Neural progenitor cell (in vitro differentiated cells): ENCODE results near the gene IL17REL. TPM values are rescaled to one million over a fixed set of nuclear protein-coding genes. Genes with fewer than 3 reads are reported as not detected.

Source experiments
- DNase-seq: peaks from one replicate; pipeline ENCODE4 v3.0.0-alpha.2; 2016; ENCODE audit warnings: low spot score
- H2AFZ ChIP-seq: fragments of 200-600 bp; sonication (generic); replicated peaks from 2 replicates; pipeline ENCODE4 v1.6.1; 2016; ENCODE audit warnings: antibody characterized with exemption
- H3F3A ChIP-seq: fragments of 200-600 bp; sonication (generic); 2 replicates; pipeline ENCODE4 v1.6.1; 2016; ENCODE audit warnings: antibody characterized with exemption, low read depth
- H3K27ac ChIP-seq: fragments of 200-600 bp; sonication (generic); 2 replicates; pipeline ENCODE4 v1.5.1; 2016; ENCODE audit warnings: mild to moderate bottlenecking
- H3K27me3 ChIP-seq: fragments of 200-600 bp; sonication (generic); 2 replicates; pipeline ENCODE4 v1.6.1; 2016; ENCODE audit warnings: mild to moderate bottlenecking, moderate library complexity
- H3K36me3 ChIP-seq: fragments of 200-600 bp; sonication (generic); 2 replicates; pipeline ENCODE4 v1.5.1; 2016
- H3K4me1 ChIP-seq: fragments of 200-600 bp; sonication (generic); 2 replicates; pipeline ENCODE4 v1.6.1; 2016; ENCODE audit warnings: mixed run types
- H3K4me2 ChIP-seq: fragments of 200-600 bp; sonication (generic); 2 replicates; pipeline ENCODE4 v1.6.1; 2016
- H3K4me3 ChIP-seq: fragments of 200-600 bp; sonication (generic); 2 replicates; pipeline ENCODE4 v1.5.1; 2016
- H3K79me2 ChIP-seq: fragments of 200-600 bp; sonication (generic); 2 replicates; pipeline ENCODE4 v1.6.1; 2016; ENCODE audit warnings: low read depth
- H3K9ac ChIP-seq: fragments of 200-600 bp; sonication (generic); 2 replicates; pipeline ENCODE4 v1.6.1; 2016
- H3K9me3 ChIP-seq: fragments of 200-600 bp; sonication (generic); 2 replicates; pipeline ENCODE4 v1.5.1; 2016; ENCODE audit warnings: low read depth
- H4K20me1 ChIP-seq: fragments of 200-600 bp; sonication (generic); 2 replicates; pipeline ENCODE4 v1.6.1; 2016; ENCODE audit warnings: low read depth
- H3K27ac Mint-ChIP-seq: 3 replicates; pipeline ENCODE4 v1.8.0; 2021; ENCODE audit warnings: mixed read lengths
- H3K27me3 Mint-ChIP-seq: 2 replicates; pipeline ENCODE4 v1.8.0; 2022; ENCODE audit warnings: low read depth, mild to moderate bottlenecking, inconsistent platforms, moderate library complexity, mixed read lengths; ENCODE audit not compliant: insufficient read depth
- H3K36me3 Mint-ChIP-seq: 3 replicates; pipeline ENCODE4 v1.8.0; 2021; ENCODE audit warnings: mixed read lengths
- H3K4me1 Mint-ChIP-seq: 3 replicates; pipeline ENCODE4 v1.8.0; 2021; ENCODE audit warnings: mixed read lengths
- H3K4me3 Mint-ChIP-seq: 3 replicates; pipeline ENCODE4 v1.8.0; 2021; ENCODE audit warnings: mild to moderate bottlenecking, moderate library complexity, mixed read lengths
- H3K9me3 Mint-ChIP-seq: 3 replicates; pipeline ENCODE4 v1.8.0; 2020; ENCODE audit warnings: mixed read lengths
- EZH2 ChIP-seq: fragments of 200-600 bp; sonication (generic); IDR thresholded peaks from 2 replicates; pipeline ENCODE4 v1.6.1; 2017; ENCODE audit warnings: antibody characterized with exemption, mild to moderate bottlenecking, moderate library complexity
- EZH2phosphoT487 ChIP-seq: fragments of 200-600 bp; sonication (generic); IDR thresholded peaks from 2 replicates; pipeline ENCODE4 v1.6.1; 2017; ENCODE audit warnings: antibody characterized with exemption
- total RNA-seq: library from RNA; depleted of rRNA; stranded (reverse); fragments of >200 nt; gene quantifications from 2 replicates; pipeline ENCODE4 v1.2.3, GENCODE V29; 2015; ENCODE audit warnings: low replicate concordance
- TF ChIP-seq, protein P1 (sequence below): fragments of 200-600 bp; sonication (generic); IDR thresholded peaks from 2 replicates; pipeline ENCODE4 v1.5.1; 2017; ENCODE audit warnings: antibody characterized with exemption, mild to moderate bottlenecking

The IL17REL gene
- total RNA-seq, 1 donor from 2014 or later, result not detected

DNA sequence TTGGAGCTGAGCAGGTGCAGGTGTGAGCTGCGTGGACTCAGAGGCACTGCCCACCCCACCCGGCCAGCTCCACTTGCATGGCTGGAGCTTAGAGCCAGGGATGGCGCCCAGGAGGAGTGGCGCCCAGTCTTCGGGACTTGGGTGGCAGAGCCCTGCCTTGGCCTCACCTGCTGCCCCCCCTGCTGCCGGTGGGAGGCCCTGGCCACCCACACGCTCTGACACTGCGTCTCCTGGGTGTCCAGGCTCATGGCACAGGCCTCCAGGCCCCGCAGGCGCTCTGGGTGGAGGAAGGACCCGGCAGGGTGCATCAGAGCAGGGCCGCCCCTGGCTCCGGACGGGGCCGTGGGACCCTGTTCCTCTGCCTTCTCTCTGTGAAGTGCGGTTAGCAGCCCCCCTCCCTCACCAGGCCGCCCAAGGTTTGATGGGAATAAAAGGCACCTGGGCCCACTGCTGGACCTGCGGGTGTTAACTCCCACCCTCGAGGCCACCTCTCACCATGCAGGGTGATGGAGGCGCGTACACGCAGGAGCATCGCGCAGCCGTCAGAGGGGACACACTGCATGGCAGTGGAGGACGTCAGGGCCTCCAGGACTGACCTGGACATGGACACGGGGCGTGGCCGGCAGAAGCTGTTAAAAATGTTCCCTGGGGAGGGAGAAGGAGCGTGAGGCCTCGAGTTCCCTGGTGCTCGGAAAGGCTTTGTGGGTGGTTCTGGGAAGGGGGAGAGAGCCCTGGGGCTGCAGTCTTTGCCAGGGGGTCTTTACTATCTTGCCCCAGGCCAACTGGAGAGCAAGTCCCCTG is 11.8 kb downstream of the IL17REL start:
- no peak for TF ChIP-seq EZH2
- TF ChIP-seq, protein P1, sequence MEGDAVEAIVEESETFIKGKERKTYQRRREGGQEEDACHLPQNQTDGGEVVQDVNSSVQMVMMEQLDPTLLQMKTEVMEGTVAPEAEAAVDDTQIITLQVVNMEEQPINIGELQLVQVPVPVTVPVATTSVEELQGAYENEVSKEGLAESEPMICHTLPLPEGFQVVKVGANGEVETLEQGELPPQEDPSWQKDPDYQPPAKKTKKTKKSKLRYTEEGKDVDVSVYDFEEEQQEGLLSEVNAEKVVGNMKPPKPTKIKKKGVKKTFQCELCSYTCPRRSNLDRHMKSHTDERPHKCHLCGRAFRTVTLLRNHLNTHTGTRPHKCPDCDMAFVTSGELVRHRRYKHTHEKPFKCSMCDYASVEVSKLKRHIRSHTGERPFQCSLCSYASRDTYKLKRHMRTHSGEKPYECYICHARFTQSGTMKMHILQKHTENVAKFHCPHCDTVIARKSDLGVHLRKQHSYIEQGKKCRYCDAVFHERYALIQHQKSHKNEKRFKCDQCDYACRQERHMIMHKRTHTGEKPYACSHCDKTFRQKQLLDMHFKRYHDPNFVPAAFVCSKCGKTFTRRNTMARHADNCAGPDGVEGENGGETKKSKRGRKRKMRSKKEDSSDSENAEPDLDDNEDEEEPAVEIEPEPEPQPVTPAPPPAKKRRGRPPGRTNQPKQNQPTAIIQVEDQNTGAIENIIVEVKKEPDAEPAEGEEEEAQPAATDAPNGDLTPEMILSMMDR, result no peak
- no peak for TF ChIP-seq EZH2phosphoT487
- H3K4me2 ChIP-seq, result no peak overlapping the region
- no peaks in the 10 kb centered on the region for H3K79me2 ChIP-seq
- no peak overlapping the region for H3K27ac ChIP-seq
- Mint-ChIP-seq H3K36me3 (no peaks in the 10 kb centered on the region), H3K27me3 (peaks cover 27% of the 10 kb centered on the region), H3K4me3 (peak overlapping the region; percentile 64), H3K9me3 (no peaks in the 10 kb centered on the region), H3K27ac (no peak overlapping the region), H3K4me1 (peaks cover 29% of the 10 kb centered on the region)
- H3K4me3 ChIP-seq, result no peak overlapping the region
- peaks cover 23% of the 10 kb centered on the region for H3F3A ChIP-seq
- no peak for DNase-seq
- no peaks in the 10 kb centered on the region for H3K36me3 ChIP-seq
- no peaks in the 10 kb centered on the region for H3K9me3 ChIP-seq
- H3K27me3 ChIP-seq, result peaks cover 28% of the 10 kb centered on the region
- H3K4me1 ChIP-seq, result peaks cover 9% of the 10 kb centered on the region
- no peaks in the 10 kb centered on the region for H4K20me1 ChIP-seq
- no peak overlapping the region for H3K9ac ChIP-seq
- no peak overlapping the region for H2AFZ ChIP-seq

DNA sequence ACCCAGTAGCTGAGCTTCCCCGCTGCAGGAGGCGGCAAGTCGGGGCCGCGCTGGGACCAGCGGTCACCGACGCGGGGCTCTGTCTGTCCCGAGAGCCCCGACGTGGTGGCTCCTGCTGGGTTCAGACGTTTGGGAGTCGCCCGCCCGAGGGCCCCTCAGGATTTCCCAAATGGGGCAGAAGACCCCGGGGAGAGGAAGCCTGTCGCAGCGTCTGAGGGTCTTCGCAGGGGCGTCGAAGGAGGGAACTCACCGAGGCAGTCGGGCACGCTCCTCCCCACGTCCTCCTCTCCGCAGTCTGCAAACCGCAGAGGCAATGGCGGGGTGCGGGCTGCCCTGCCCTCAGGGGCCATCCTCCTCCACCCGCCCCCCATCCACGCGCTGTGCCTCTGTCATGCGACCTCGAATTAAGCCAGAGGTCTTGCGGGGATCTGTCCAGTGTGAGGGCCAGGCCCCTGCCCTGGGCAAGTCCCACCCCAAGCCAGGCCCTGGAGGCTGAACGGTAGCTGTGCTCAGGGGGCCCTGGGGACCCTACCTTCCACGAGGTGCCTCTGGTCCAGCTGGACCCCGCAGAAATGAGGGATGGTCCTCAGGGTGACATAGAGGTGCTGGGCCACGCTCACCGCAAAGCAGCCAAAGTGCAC is 12.5 kb downstream of the IL17REL start:
- no peak for DNase-seq
- Mint-ChIP-seq H3K4me1 (peaks cover 29% of the 10 kb centered on the region), H3K9me3 (no peaks in the 10 kb centered on the region), H3K4me3 (peak overlapping the region; percentile 55), H3K27ac (no peak overlapping the region), H3K27me3 (peaks cover 21% of the 10 kb centered on the region), H3K36me3 (no peaks in the 10 kb centered on the region)
- Histone ChIP-seq H3K79me2 (no peaks in the 10 kb centered on the region), H3K4me2 (peak overlapping the region; percentile 82), H3K36me3 (no peaks in the 10 kb centered on the region), H3K27me3 (peaks cover 28% of the 10 kb centered on the region), H3K9ac (no peak overlapping the region), H3K9me3 (no peaks in the 10 kb centered on the region), H3K4me1 (peaks cover 9% of the 10 kb centered on the region), H3K4me3 (peak overlapping the region; percentile 45), H4K20me1 (no peaks in the 10 kb centered on the region), H3K27ac (no peak overlapping the region), H2AFZ (peak overlapping the region; percentile 50), H3F3A (peaks cover 23% of the 10 kb centered on the region)
- TF ChIP-seq EZH2phosphoT487 (no peak), EZH2 (peak; percentile 71)
- TF ChIP-seq, protein P1, result no peak

DNA sequence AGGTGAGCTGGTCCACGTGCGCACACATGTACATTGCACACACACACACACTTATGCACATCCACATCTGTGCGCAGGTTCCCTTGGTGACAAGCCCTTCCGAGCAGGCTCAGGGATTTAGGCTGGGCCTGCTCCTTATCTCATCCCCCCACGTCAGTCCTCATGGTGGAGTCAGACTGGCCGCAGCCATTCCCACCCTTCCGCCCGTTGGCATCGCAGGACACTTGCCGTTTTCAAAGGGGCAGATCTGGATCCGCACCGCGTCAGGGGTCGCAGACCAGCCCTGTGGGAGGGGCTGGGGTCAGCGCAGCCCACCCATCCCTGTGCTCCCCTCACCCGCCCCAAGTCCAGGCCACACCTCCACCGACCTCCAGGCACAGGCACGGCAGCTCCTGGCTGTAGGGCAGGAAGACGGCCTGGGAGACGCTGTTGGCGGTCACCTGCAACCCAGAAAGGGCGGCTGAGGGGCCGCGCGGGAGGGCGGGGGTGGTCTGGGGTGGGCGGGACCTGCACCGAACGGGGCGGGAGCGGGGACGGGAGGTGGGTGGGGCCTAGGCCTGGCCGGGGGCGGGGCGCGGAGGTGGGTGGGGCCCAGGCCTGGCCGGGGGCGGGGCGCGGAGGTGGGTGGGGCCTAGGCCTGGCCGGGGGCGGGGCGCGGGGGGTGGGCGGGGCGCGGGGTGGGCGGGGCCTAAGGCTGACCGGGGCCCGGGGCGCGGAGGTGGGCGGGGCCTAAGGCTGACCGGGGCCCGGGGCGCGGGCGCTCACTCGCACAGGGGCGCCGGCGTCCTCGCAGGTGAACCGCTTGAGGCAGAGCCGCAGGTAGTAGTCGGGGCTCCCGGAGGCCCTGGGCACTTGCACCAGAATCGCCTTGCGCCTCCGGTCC is 13.3 kb downstream of the IL17REL start:
- peaks cover 23% of the 10 kb centered on the region for H3F3A ChIP-seq
- H3K9me3 ChIP-seq, result no peaks in the 10 kb centered on the region
- H3K4me3 Mint-ChIP-seq, result peak overlapping the region; percentile 42
- peak overlapping the region; percentile 54 for H3K27ac Mint-ChIP-seq
- H4K20me1 ChIP-seq, result no peaks in the 10 kb centered on the region
- no peak for TF ChIP-seq EZH2
- TF ChIP-seq, protein P1, result no peak
- TF ChIP-seq EZH2phosphoT487, result no peak
- no peaks in the 10 kb centered on the region for H3K9me3 Mint-ChIP-seq
- H3K27ac ChIP-seq, result no peak overlapping the region
- no peaks in the 10 kb centered on the region for H3K36me3 ChIP-seq
- no peaks in the 10 kb centered on the region for H3K79me2 ChIP-seq
- H3K4me1 ChIP-seq, result peaks cover 9% of the 10 kb centered on the region
- peaks cover 28% of the 10 kb centered on the region for H3K27me3 ChIP-seq
- H3K36me3 Mint-ChIP-seq, result no peaks in the 10 kb centered on the region
- peaks cover 29% of the 10 kb centered on the region for H3K4me1 Mint-ChIP-seq
- no peak overlapping the region for H3K9ac ChIP-seq
- H3K4me3 ChIP-seq, result peak overlapping the region; percentile 48
- H2AFZ ChIP-seq, result peak overlapping the region; percentile 70
- H3K4me2 ChIP-seq, result peak overlapping the region; percentile 82
- H3K27me3 Mint-ChIP-seq, result peaks cover 24% of the 10 kb centered on the region
- DNase-seq, result peak; percentile 80
